ENCODE data around the gene TRIM56. TPM values are rescaled to one million over a fixed set of nuclear protein-coding genes. Genes with fewer than 3 reads are reported as not detected.

TRIM56 gene
- total and polyA plus RNA-seq, 9 of the 15 experiments (the other 6 are each of a cell fraction or from before 2014, with no cell fraction given): 2.0 to 29.7 (median 11.6) TPM

DNA sequence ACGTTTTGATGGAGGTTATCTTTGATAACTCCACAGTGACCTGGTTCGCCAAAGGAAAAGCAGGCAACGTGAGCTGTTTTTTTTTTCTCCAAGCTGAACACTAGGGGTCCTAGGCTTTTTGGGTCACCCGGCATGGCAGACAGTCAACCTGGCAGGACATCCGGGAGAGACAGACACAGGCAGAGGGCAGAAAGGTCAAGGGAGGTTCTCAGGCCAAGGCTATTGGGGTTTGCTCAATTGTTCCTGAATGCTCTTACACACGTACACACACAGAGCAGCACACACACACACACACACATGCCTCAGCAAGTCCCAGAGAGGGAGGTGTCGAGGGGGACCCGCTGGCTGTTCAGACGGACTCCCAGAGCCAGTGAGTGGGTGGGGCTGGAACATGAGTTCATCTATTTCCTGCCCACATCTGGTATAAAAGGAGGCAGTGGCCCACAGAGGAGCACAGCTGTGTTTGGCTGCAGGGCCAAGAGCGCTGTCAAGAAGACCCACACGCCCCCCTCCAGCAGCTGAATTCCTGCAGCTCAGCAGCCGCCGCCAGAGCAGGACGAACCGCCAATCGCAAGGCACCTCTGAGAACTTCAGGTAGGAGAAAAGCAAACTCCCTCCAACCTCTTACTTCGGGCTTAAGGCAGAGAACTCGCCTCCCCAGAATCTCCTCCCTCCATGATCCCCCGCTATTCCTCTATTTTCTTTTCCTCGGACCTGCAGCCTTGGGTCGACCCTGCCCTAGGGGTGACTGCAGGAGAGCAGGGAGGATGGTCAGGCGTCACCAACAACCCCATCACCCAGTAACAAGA lies 41.6 kb downstream of the TRIM56 start, which contains the start of gene SERPINE1 (continued):
- TF ChIP-seq MNT (conservative IDR thresholded peaks at IDR 0.05) (peak in 1 of 2 experiments; percentile 49; a peak in 1 of 4 replicates), MLLT1 (IDR thresholded peaks at IDR 0.05) (no peak), TBL1XR1 (IDR thresholded peaks at IDR 0.05; ENCODE audit: low read length in 2 of 2) (no peak), ZNF77 (CRISPR knock-in tag; IDR thresholded peaks at IDR 0.05) (no peak), SMARCE1 (IDR thresholded peaks at IDR 0.05) (peak; percentile 37; the same call in 1 of the 2 replicates), ZNF584 (CRISPR knock-in tag; IDR thresholded peaks at IDR 0.05; ENCODE audit: low read depth) (0 out of 2 replicates have a peak, but pooled peaks have one; percentile 57), JUNB (CRISPR knock-in tag; conservative IDR thresholded peaks at IDR 0.05) (no peak), ZBTB17 (CRISPR knock-in tag; IDR thresholded peaks at IDR 0.05) (0 out of 2 replicates have a peak, but pooled peaks have one; percentile 43), THRAP3 (IDR thresholded peaks at IDR 0.05; ENCODE audit: borderline replicate concordance) (no peak), CTCFL (IDR thresholded peaks at IDR 0.05; ENCODE audit: borderline replicate concordance, insufficient read depth, low read depth, low read length, poor library complexity, severe bottlenecking) (no peak), ZHX1 (conservative IDR thresholded peaks at IDR 0.05; ENCODE audit: low read length) (no peak)

Data from K562 (cell line).